Pons (tissue), 1 donor: ENCODE data around the gene FAM111A.
A peak's percentile ranks its signal among the peaks of the same experiment; 100 is the strongest.
"Not testable (repeated sequence)": the region's sequence is repeated elsewhere in the genome, so short reads cannot be mapped to it uniquely, and the experiment has no call there.

Experiments
- DNase-seq: peaks from one replicate; pipeline ENCODE4 v3.0.0-alpha.2; 2016; ENCODE audit warnings: low spot score

The FAM111A gene, protein sequence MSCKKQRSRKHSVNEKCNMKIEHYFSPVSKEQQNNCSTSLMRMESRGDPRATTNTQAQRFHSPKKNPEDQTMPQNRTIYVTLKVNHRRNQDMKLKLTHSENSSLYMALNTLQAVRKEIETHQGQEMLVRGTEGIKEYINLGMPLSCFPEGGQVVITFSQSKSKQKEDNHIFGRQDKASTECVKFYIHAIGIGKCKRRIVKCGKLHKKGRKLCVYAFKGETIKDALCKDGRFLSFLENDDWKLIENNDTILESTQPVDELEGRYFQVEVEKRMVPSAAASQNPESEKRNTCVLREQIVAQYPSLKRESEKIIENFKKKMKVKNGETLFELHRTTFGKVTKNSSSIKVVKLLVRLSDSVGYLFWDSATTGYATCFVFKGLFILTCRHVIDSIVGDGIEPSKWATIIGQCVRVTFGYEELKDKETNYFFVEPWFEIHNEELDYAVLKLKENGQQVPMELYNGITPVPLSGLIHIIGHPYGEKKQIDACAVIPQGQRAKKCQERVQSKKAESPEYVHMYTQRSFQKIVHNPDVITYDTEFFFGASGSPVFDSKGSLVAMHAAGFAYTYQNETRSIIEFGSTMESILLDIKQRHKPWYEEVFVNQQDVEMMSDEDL

GRCh38 chr11:59142530-59143507 is at the start of gene FAM111A:
Gene FAM111A, plus strand, starts transcription at chr11:59142856. Its CDS starts 6,017 bp downstream, at chr11:59148873.
- DNase-seq, result peak; percentile 73

DNA sequence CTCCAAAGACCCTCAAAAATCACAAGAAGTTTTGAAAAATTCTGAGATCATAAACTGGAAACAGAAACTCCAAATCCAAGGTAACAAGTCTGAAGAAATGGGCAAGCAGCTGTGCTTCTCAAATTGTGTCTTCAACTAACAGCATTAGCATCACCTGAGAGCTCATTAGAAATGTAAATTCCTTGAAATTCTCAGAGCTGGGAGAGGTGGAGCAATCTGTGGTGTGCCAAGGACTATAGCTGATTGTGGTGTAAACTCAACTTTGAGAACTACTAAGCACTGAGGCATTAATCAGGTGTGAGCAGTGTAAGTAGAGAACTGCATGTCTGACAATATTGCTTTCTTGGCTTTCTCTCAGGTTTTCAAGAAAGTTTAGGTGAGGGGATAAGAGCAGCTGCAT is 49.1 kb upstream of the FAM111A start:
- DNase-seq, result not testable (repeated sequence)

DNA sequence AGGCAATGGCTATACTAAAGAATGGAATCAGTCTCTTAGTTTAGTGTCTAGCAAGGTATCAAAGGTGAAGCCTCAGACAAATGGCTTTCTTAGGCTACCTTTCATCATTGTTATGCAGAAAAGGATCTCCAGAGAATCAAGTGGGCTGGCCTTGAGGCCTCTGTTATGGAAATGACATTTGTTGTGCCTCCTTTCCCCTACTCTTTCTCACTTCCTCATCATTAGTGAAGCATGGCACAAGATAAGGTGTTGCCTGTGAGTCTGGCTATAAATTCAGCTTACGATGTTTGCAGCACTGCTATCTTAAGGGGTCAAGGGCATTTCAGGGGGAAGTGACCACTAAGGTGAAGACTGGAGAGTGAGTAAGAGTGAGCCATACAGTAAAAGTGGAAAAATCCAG is 47.4 kb upstream of the FAM111A start:
- not testable (repeated sequence) for DNase-seq

DNA sequence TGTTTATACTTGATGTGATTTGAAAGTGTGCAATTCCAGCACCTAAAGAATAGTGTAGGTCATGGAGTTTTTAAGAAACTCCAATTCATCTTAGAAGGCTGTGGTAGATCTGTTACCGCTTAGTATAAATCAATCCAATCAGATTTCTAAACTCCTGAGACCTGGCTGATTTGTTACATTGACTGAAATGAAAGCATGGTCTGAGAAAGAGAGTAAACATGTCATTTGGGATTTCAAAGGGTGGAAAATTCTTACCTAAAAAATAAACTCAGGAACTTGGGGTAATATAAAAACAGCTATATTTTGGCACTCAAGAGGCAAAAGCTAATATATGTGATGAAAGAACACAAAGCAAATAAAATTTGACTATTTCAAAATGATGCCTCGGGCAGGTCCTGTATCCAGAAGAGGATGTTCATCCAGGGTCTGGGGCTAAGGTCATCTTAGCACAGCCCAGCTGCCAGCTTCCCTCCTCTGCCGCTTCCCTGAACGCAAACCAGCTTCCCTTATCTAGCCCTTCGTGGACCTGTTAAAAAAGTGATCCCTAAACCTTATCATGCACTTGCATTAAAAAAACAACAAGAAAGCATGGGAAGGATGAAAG is 46.6 kb upstream of the FAM111A start:
- DNase-seq, result not testable (repeated sequence)

GRCh38 chr11:59097113-59097708 is 45.4 kb upstream of the FAM111A start:
- peak; percentile 66 for DNase-seq

DNA sequence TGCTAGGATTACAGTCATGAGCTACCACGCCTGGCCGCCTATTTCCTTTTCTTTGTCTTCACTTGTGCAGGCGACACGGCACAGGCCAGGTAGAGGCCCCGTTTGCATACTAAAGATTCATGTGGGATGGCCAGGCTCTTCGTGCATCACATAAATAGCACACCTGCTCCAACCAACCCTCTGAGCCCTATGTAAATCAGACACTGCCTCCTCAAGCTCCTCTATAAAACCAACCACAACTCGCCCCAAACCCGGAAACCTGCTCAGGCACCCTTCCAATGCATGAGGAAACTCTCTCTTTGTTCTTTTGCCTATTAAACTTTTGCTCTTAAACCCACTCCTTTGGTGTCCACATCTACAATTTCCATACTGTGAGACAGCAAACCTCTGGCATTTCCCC is 44.7 kb upstream of the FAM111A start:
- not testable (repeated sequence) for DNase-seq

- DNase-seq, result peak; percentile 44
These were observed 40.3 kb upstream of the FAM111A start for GRCh38 chr11:59102259-59102765.

DNA sequence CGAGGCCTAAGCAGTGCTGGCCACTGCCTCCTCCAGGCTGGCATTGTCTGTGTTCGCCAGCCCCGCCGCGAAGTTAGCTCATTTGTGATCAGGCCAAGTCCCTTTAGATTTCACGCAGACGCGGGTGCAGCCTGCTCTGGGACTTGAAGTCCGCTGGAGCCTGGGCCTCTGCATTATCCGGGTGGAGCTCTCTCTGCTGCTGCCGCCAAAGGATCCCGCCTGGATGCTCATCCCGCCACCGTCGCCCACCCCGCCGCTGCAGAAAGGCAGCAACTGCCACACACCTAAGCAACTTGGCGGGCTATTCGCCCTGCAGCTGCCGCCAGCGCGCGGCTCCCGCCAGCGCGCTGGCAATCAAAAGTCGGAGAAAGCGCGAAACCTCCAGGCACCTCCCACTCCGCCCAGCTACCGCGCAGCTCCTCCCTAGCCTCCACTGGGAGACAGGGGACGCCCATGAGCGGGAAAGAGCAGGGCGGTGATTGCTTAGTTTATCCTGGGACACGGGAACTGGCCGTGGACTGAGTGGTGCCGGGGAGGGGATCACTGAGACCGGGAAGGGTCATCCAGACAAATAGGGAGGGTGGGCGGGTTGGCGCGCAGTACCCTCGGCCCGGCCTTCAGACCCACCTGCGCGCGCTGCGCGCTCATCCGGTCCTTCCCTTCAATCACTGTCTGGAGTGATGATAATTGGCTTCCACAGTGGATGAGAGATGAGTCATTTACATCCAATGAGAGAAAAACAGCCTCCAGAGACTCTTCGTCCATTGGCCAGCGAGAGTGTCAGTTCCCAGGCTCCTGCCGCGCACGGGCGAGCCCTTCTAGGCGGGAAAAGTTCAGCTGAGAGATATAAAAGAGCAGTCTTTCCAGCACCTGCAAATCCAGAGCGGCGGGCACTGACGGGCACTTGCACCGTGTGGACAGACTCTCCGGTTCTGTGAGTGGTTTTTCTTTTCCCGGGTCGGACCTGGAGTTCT is 36.0 kb upstream of the FAM111A start, which contains the start of gene FAM111B:
TSS of gene FAM111B (plus strand) at position 875 of the 974 bp plus-strand sequence. CDS start 2,389 bp downstream, outside the sequence.
- DNase-seq, result peak; percentile 93

DNA sequence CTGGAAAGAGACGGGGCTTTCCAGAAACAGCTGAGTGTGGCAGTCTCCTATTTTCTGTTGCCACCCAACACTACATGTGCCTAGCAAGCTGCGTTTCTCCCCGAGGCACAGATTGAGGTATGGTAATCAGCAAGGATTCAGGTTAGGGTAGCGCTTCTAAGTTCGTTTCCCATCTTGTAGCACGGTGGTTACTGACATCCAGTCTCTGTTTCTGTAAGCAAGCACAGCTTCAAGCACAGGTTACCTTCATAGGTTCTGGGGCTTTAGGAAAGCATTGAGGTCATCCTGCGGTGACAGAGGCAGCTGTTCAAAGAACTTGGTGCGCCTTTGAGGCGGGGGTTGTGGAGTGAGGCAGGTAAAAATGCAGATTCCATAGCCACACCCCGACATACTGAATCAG is 34.9 kb upstream of the FAM111A start:
- not testable (repeated sequence) for DNase-seq

DNA sequence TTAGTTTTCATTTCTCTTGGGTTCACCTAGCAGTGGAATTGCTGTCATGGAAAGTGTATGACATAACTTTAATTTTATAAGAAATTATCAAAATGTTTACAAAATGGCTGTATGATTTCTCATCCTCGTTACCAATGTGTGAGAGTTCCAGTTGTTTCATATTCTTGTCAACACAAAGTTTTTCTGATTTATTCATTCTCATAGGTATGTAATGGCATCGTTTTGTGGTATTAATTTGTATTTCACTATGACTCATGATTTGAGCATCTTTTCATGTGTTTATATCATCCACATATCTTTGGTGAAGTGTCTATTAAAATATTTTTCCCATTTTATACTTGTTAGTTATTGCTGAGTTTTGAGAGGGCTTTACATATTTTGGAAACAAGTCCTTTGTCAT is 30.2 kb upstream of the FAM111A start:
- no peak for DNase-seq

GRCh38 chr11:59114344-59114743 is 28.3 kb upstream of the FAM111A start:
- DNase-seq, result no peak

- DNase-seq, result no peak
These were observed 27.1 kb upstream of the FAM111A start for GRCh38 chr11:59115553-59115952.

GRCh38 chr11:59117774-59118173 is 24.9 kb upstream of the FAM111A start:
- DNase-seq, result no peak

GRCh38 chr11:59119826-59120225 is 22.8 kb upstream of the FAM111A start:
- no peak for DNase-seq

- DNase-seq, result peak; percentile 62
These were observed 6.8 kb upstream of the FAM111A start for GRCh38 chr11:59135648-59136461.

GRCh38 chr11:59136551-59136950 is 6.1 kb upstream of the FAM111A start:
- DNase-seq, result not testable (repeated sequence)

DNA sequence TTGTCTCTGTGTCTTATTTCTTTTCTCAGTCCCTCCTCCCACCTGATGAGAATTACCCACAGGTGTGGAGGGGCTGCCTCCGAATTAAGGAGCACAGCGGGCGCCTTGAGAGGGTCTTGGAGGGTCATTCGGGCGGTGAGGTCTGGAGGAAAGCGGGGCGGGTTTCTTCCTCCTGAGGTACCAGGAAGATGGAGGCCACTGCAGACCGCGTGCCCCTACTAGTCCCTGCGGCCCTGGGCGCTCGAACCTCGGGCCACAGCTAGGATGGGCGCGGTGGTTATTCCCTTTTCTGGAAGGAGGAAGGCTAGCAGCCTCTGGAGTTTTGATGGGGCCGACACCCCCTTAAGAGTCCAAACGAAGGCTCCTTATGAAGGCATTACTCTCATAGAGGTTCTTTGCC is 5.5 kb upstream of the FAM111A start:
- no peak for DNase-seq

DNA sequence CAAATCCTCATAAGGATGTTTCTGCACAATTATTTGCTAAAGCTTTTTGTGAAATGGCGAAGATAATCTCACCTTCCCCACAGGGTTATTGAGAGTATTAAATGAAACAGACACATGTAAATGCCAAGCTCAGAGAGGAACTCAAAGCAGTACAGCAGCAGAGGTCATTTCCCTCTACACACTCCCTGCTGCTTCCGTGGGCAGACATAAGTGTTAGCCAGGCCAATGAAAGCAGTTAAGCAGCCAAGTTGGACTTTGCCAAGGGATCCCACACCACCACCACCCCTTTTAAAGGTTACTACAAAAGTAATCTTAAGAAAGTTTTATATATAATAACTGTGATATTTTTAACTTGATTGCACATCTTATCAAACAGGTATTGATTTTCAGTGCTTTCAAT is 4.0 kb upstream of the FAM111A start:
- no peak for DNase-seq

GRCh38 chr11:59141191-59141590 is 1.5 kb upstream of the FAM111A start:
- no peak for DNase-seq
